Hypothalamus (tissue), 51 donors: ENCODE results near the gene EPO.
A peak's percentile ranks its signal among the peaks of the same experiment; 100 is the strongest.
"Not testable (repeated sequence)": the region's sequence is repeated elsewhere in the genome, so short reads cannot be mapped to it uniquely, and the experiment has no call there.

Source experiments
- DNase-seq, 51 donors: peaks; one replicate each; lab custom pipeline; 2025; lab: John Stamatoyannopoulos, UW

EPO gene

GRCh38 chr7:100699018-100699417, 21.2 kb upstream of the EPO start:
- no peak for DNase-seq

- DNase-seq: not testable (repeated sequence)
Observed at GRCh38 chr7:100701089-100701488, 19.2 kb upstream of the EPO start.

GRCh38 chr7:100705320-100705752, 14.9 kb upstream of the EPO start:
- DNase-seq: peak in 50 of 51 donors; percentile 18 to 82 (median 64)

- DNase-seq: peak; percentile 73 to 99 (median 94)
Observed at GRCh38 chr7:100705753-100706671, 14.3 kb upstream of the EPO start, which contains the start of gene POP7. Gene POP7 (plus strand): TSS chr7:100706121. CDS start chr7:100706831, 710 bp downstream.

GRCh38 chr7:100706672-100707311, 13.5 kb upstream of the EPO start:
- DNase-seq: peak in 3 of 51 donors; percentile 9 to 18 (median 15)

GRCh38 chr7:100708395-100708794, 11.9 kb upstream of the EPO start:
- no peak for DNase-seq

- no peak for DNase-seq
Observed at GRCh38 chr7:100710452-100710851, 9.8 kb upstream of the EPO start.

GRCh38 chr7:100711369-100711768, 8.9 kb upstream of the EPO start:
- DNase-seq: no peak

- no peak for DNase-seq
Observed at GRCh38 chr7:100714725-100715124, 5.5 kb upstream of the EPO start.

GRCh38 chr7:100717073-100717472, 3.2 kb upstream of the EPO start:
- DNase-seq: not testable (repeated sequence)

GRCh38 chr7:100719523-100720278, 567 bp upstream of the EPO start:
- no peak for DNase-seq

GRCh38 chr7:100720671-100721504, 620 bp downstream of the EPO start:
- DNase-seq: no peak

GRCh38 chr7:100721505-100721812, 1.2 kb downstream of the EPO start:
- DNase-seq: no peak

- no peak for DNase-seq
Observed at GRCh38 chr7:100722480-100723212, 2.4 kb downstream of the EPO start.

- DNase-seq: no peak
Observed at GRCh38 chr7:100723732-100724275, 3.5 kb downstream of the EPO start.

- not testable (repeated sequence) for DNase-seq
Observed at GRCh38 chr7:100724364-100724763, 4.1 kb downstream of the EPO start.

GRCh38 chr7:100726996-100727761, 6.9 kb downstream of the EPO start:
- DNase-seq: no peak

GRCh38 chr7:100728196-100728595, 7.9 kb downstream of the EPO start:
- no peak for DNase-seq
